Keratinocyte (primary cell): ENCODE data around the gene PLK1. TPM values are rescaled to one million over a fixed set of nuclear protein-coding genes. Genes with fewer than 3 reads are reported as not detected.
"Not testable (repeated sequence)": the region's sequence is repeated elsewhere in the genome, so short reads cannot be mapped to it uniquely, and the experiment has no call there.

Experiments
- DNase-seq: peaks from one replicate; pipeline ENCODE4 v3.0.0-alpha.2; 2011; ENCODE audit warnings: low read depth, missing footprints, low spot score
- FAIRE-seq: peaks from 2 replicates; lab custom pipeline; 2011; peaks lifted over from hg19 to GRCh38; lab: Jason Lieb, UNC
- H2AFZ ChIP-seq: 2 replicates; pipeline ENCODE4 v1.6.0; 2012; ENCODE audit warnings: low read length, control low read depth, inconsistent platforms; ENCODE audit not compliant: control insufficient read depth
- H3K27ac ChIP-seq: 2 replicates; pipeline ENCODE4 v1.5.1; 2011; ENCODE audit warnings: low read length; ENCODE audit not compliant: control insufficient read depth, insufficient read depth
- H3K27me3 ChIP-seq: 3 replicates; pipeline ENCODE4 v1.6.0; 2011; ENCODE audit warnings: low read length; ENCODE audit not compliant: control insufficient read depth, insufficient read depth; ENCODE audit errors: extremely low read depth
- H3K36me3 ChIP-seq, 2 experiments: 2 replicates in 1 of 2; 3 replicates in 1 of 2; pipeline ENCODE4 v1.5.1; 2011; ENCODE audit warnings: low read length in 2 of 2, mild to moderate bottlenecking in 1 of 2; ENCODE audit not compliant: control insufficient read depth in 2 of 2, insufficient read depth in 2 of 2; ENCODE audit errors: extremely low read depth in 1 of 2
- H3K4me1 ChIP-seq: 3 replicates; pipeline ENCODE4 v1.5.1; 2011; ENCODE audit warnings: low read length; ENCODE audit not compliant: control insufficient read depth, insufficient read depth; ENCODE audit errors: extremely low read depth
- H3K4me2 ChIP-seq: 3 replicates; pipeline ENCODE4 v1.6.0; 2011; ENCODE audit warnings: low read depth, low read length; ENCODE audit not compliant: control insufficient read depth, insufficient read depth; ENCODE audit errors: extremely low read depth
- H3K4me3 ChIP-seq, 3 experiments: fragments of 200-600 bp in 1 of 3; sonication (generic) in 1 of 3; 2 replicates in 2 of 3; 3 replicates in 1 of 3; pipeline ENCODE4 v1.5.1; 2011 to 2016; ENCODE audit warnings: low read length in 3 of 3, mild to moderate bottlenecking in 3 of 3, control low read depth in 2 of 3, inconsistent platforms in 1 of 3, low read depth in 1 of 3, mixed read lengths in 1 of 3, mixed run types in 1 of 3, moderate library complexity in 1 of 3; ENCODE audit not compliant: control insufficient read depth in 2 of 3, insufficient read depth in 2 of 3; ENCODE audit errors: extremely low read depth in 1 of 3
- H3K79me2 ChIP-seq: 2 replicates; pipeline ENCODE4 v1.6.0; 2012; ENCODE audit warnings: low read length; ENCODE audit not compliant: control insufficient read depth, insufficient read depth
- H3K9ac ChIP-seq: 3 replicates; pipeline ENCODE4 v1.6.0; 2011; ENCODE audit warnings: low read length; ENCODE audit not compliant: control insufficient read depth, insufficient read depth; ENCODE audit errors: extremely low read depth
- H3K9me1 ChIP-seq: 3 replicates; pipeline ENCODE4 v1.6.0; 2011; ENCODE audit warnings: low read length; ENCODE audit not compliant: control insufficient read depth, insufficient read depth; ENCODE audit errors: extremely low read depth
- H3K9me3 ChIP-seq: 2 replicates; pipeline ENCODE4 v1.5.1; 2012; ENCODE audit warnings: low read depth, low read length; ENCODE audit not compliant: control insufficient read depth
- H4K20me1 ChIP-seq: 3 replicates; pipeline ENCODE4 v1.6.0; 2011; ENCODE audit warnings: low read length; ENCODE audit not compliant: control insufficient read depth, insufficient read depth; ENCODE audit errors: extremely low read depth
- CTCF ChIP-seq, 3 experiments: IDR thresholded peaks in 1 of 3; conservative IDR thresholded peaks in 1 of 3; optimal IDR thresholded peaks in 1 of 3; 2 replicates in 2 of 3; 3 replicates in 1 of 3; pipeline versions ENCODE3 to v1.5.1; 2011; ENCODE audit warnings: low read length in 3 of 3, mild to moderate bottlenecking in 3 of 3, moderate library complexity in 2 of 3, control low read depth in 1 of 3, inconsistent platforms in 1 of 3; ENCODE audit not compliant: insufficient read depth in 2 of 3; ENCODE audit errors: extremely low read depth in 1 of 3
- EZH2 ChIP-seq: IDR thresholded peaks from one replicate; pipeline ENCODE4 v1.6.1; 2012; ENCODE audit warnings: inconsistent platforms, mild to moderate bottlenecking, low read length, moderate library complexity
- dilution Hi-C: fragments of 300-500 bp; cut with MboI; formaldehyde crosslinking; loops from one replicate; pipeline ENCODE4 v1.7.0; 2020; ENCODE audit warnings: low sequenced_read_pairs; ENCODE audit not compliant: extremely low pct_ligation_motif_present
- polyA plus RNA-seq, 5 experiments: library from polyadenylated mRNA; depleted of rRNA in 3 of 5; stranded (reverse) in 3 of 5; stranded (forward) in 1 of 5; unstranded in 1 of 5; fragments of >200 nt; gene quantifications; 1 replicate in 1 of 5; 2 replicates in 3 of 5; 3 replicates in 1 of 5; pipeline versions ENCODE4 v1.2.1 to v1.2.3, GENCODE V29; 2011 to 2012; ENCODE audit warnings: missing spikeins in 2 of 5, low read depth in 1 of 5, low replicate concordance in 1 of 5

Gene PLK1
- polyA plus RNA-seq, 1 donor (not counting 4 experiments of a cell fraction or from before 2014, with no cell fraction given) = 21.2 TPM

DNA sequence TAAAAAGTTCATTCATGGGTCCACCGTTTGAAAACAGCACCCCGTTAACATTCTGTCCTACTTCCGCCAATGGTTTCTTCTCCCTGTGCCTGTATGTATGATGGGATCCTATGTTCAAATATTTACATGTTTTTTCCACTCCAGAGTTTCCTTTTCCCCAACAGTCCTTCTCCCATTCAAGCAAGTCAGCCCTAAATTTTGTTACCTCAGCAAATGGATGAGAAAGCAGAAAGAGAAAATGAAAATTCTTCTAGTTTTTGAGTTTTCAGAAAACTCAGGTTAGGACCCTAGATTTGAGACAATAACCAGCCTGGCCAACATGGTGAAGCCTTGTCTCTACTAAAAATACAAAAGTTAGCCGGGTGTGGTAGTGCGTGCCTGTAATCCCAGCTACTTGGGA lies 37.8 kb downstream of the PLK1 start:
- no peak overlapping the region for H3K4me3 ChIP-seq
- H2AFZ ChIP-seq = no peak overlapping the region
- dilution Hi-C loops = no loop called here
- H3K9me1 ChIP-seq = no peaks in the 10 kb centered on the region
- no peak for FAIRE-seq
- H3K79me2 ChIP-seq = no peaks in the 10 kb centered on the region
- DNase-seq = no peak
- TF ChIP-seq CTCF (optimal IDR thresholded peaks at IDR 0.05 in 1 of 3, IDR thresholded peaks at IDR 0.05 in 1 of 3, conservative IDR thresholded peaks at IDR 0.05 in 1 of 3; ENCODE audit: extremely low read depth in 1 of 3, insufficient read depth in 2 of 3, low read length in 3 of 3) (no peak), EZH2 (no peak)
- H3K9ac ChIP-seq = no peak overlapping the region
- H3K27me3 ChIP-seq = peaks cover 31% of the 10 kb centered on the region
- H3K27ac ChIP-seq = no peak overlapping the region
- no peak overlapping the region for H3K4me2 ChIP-seq
- no peaks in the 10 kb centered on the region for H3K4me1 ChIP-seq
- H4K20me1 ChIP-seq = no peaks in the 10 kb centered on the region
- H3K36me3 ChIP-seq = no peaks in the 10 kb centered on the region
- H3K9me3 ChIP-seq = no peaks in the 10 kb centered on the region

DNA sequence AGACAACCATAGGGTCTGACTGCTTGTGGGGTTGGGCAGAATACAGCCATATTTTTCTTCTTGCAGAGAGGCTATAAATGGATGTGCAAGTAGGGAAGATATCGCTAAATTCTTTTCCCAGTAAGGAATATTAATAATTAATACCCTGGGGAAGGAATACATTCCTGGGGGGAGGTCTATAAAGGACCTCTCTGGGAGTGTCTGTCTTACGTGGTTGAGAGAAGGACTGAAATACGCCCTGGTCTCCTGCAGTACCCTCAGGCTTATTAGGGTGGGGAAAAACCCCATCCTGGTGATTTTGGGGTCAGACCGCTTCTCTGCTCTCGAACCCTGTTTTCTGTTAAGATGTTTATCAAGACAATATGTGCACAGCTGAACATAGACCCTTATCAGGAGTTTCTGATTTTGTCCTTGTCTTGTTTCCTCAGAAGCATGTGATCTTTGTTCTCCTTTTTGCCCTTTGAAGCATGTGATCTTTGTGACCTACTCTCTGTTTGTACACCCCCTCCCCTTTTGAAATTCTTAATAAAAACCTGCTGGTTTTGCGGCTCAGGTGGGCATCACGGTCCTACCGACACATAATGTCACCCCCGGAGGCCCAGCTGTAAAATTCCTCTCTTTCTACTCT lies 44.0 kb downstream of the PLK1 start:
- FAIRE-seq, H4K20me1 ChIP-seq, H3K36me3 ChIP-seq, dilution Hi-C loops, H3K27me3 ChIP-seq, H3K79me2 ChIP-seq, H3K9me1 ChIP-seq, H3K4me1 ChIP-seq, H2AFZ ChIP-seq, H3K4me3 ChIP-seq, DNase-seq, H3K9me3 ChIP-seq, H3K9ac ChIP-seq, H3K4me2 ChIP-seq, H3K27ac ChIP-seq: not testable (repeated sequence)
